HG03442 (cell line): ENCODE measurements around the gene FCHO1.
"Not testable (repeated sequence)": the region's sequence is repeated elsewhere in the genome, so short reads cannot be mapped to it uniquely, and the experiment has no call there.

Experiments used
- ATAC-seq: cut with Tn5 transposase; IDR thresholded peaks from one replicate; pipeline ENCODE4 v1.9.1; 2021; ENCODE audit warnings: mild to moderate bottlenecking, moderate library complexity; ENCODE audit not compliant: unreplicated experiment

Gene FCHO1

DNA sequence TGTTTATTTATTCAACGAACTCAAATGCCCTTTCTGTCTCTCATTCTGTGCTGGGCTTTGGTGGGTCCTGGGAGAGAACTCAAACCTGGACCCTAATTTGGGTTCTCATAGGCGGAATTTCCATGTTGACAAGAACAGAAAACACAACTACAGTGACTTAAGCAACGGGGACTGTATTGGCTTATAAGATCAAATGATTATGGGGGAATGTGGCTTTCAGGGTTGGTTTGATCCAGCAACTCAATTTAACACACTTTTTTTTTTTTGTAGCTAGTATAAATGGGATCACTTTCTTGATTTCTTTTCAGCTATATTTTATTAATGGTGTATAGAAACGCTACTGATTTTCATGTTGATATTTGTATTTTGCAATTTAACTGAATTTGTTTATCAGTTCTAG lies 9.9 kb downstream of the FCHO1 start:
- no peak for ATAC-seq

DNA sequence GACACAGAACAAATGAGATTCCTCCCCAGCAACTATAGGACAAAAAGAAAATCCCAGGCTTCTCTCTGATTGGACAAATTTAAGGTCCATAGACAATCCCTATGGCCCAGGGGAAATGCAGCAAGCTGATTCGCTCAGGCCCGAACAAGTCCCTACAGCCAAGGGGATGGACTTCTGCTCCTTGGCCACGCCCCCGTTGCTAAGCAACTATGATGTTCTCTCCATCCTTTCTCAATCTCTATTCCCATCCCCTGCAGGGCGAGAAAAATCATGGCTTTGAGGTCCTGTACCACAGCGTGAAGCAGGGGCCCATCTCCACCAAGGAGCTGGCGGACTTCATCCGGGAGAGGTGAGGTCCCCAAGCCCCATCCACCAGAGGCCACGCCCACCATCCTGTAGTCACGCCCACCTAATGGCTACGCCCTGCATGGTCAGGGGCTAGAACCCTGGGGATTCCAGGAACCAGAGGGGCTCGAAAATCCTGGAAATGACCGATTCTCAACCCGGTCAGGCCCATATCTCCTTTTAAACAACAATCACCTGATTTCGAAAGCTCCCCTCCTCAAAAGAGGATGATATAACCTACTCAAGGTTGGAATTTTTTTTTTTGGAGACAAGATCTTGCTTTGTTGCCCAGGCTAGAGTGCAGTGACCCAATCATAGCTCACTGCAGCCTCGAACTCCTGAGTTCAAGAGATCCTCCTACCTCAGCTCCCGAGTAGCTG lies 11.4 kb downstream of the FCHO1 start:
- ATAC-seq = no peak

DNA sequence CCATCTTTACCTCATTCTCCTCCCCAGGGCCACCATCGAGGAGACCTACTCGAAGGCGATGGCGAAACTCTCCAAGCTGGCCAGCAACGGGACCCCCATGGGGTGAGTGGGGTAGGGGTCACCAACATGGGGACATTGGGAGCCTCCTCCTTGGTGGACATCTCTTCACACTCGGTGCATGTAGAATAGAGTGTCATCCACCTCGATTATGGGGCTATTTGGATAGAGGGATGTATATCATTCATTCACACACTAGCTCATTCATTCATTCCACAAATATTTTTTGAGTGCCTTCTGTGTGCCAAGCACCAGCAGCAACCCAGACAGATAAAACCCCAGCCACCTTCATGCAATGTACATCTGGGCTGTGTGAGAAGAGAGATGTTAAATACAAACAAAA lies 13.1 kb downstream of the FCHO1 start:
- no peak for ATAC-seq

DNA sequence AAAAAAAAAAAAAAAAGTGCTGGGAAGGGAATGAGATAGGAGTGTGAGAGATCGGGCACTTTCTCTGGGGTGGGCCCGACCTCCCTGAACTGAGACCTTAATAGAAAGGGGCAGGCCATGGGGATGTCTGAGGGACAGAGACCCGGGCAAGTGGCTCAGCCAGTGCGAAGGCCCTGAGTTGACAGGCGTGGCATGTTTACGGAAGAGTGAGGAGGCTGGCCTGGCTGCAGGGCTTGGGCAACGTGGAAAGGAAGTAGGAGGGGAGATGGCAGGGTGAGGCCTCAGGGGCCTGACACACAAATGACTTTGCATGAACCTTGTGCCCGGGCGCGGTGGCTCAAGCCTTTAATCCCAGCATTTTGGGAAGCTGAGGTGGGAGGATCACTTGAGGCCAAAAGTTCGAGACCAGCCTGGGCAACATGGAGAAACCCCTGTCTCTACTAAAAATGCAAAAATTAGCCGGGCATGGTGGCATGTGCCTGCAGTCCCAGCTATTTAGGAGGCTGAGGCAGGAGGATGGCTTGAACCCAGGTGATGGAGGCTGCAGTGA lies 13.9 kb downstream of the FCHO1 start:
- no peak for ATAC-seq

DNA sequence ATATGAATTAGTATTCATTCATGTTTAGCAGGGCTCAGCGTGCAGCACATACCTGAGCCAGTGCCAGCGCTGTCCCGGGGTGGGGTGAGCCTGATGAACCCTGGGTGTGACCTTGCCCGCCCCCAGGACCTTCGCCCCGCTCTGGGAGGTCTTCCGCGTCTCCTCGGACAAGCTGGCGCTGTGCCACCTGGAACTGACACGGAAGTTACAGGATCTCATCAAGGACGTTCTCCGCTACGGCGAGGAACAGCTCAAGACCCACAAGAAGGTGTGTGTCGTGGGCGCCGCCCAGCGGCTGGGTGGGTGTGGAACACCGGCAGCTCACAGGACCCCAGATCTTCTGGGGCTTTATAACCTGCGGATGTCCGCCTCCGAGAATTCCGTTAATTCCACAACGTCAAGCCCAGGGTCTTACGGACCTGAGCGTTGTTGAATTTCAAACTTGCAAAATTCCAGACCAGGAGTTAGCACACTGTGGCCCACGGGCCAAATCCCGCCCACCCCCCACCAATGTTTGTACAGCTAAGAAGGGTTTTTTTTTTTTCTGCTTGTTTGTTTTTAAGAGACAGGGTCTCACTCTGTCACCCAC lies 15.4 kb downstream of the FCHO1 start:
- no peak for ATAC-seq

DNA sequence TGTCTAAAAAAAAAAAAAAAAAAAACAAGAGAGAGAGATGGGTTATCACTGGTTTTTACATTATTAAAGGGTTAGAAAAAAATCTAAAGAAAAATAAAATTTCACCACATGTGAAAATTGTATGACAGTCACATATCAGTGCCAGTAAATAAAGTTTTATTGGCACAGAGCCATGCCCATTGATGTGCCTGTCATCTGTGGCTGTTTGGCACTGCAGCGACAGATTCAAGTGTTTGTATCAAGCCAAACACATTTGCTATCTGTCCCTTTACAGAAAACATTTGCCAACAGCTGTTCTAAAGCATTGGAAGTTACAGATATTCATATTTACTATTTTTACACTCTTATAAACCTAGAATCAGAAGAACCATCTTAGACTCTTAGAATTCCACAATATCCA lies 16.3 kb downstream of the FCHO1 start:
- ATAC-seq = no peak

DNA sequence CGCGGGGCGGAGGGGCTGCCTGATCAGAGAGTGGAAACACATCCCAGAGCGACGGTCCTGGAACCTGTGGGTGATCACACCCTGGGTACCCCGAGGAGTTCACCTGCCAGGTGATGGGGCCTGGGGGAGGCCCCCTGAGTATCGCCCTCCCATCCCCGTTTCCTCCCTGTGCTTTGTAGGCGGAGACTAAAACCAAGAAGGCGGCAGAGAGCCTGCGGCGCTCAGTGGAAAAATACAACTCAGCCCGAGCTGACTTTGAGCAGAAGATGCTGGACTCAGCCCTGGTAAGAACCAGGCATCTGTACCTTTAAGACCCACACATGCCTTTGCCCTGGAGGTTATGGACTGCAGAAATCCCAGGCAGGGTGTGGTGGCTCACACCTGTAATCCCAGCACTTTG lies 19.3 kb downstream of the FCHO1 start:
- no peak for ATAC-seq

DNA sequence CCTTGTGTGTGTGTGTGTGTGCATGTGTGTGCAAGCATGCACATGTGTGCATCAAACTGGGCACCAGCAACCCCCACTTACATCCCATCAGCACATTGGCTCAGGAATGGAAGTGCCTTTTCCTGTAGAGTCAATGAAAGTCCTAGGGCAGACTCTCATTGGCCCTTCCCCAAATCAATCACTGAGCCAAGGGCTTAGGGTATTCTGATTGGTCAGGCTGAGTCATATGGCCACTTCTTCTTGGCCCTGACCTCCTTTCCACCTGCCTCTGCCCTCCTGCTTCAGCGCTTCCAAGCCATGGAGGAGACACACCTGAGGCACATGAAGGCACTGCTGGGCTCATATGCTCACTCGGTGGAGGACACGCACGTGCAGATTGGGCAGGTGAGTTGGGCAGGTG lies 20.9 kb downstream of the FCHO1 start:
- ATAC-seq = no peak

DNA sequence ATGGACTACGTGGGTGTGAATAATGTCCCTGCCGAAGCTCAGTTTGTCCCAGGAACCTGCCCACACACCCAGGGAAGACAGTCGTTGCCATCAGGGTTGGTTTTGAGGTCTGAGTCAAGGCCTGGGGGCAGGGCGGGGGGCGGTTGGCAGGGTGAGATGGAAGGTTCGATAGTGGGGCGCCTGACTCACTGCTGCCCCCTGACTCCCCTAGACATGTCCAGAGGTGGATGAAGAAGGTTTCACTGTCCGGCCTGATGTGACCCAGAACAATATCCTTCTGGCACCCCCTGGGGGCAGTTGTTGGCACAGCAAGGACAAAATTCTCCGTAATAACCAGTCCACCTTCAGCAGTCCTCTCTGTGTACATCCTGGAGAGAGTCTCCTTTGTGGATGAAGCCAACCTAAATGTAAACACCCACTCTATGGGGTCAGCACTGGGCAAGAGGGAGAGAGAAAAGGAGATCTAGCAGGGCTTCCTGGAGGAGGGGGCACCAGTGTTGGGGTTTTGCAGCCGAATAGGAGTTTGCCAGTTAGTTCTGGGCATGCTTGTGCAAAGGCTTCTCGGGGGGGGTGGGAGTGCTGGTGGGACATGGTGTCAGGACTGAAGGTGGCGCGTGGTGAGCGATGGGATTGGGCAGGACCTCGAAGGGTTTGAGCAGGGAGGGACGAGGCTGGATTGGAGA lies 24.1 kb downstream of the FCHO1 start:
- ATAC-seq = no peak

DNA sequence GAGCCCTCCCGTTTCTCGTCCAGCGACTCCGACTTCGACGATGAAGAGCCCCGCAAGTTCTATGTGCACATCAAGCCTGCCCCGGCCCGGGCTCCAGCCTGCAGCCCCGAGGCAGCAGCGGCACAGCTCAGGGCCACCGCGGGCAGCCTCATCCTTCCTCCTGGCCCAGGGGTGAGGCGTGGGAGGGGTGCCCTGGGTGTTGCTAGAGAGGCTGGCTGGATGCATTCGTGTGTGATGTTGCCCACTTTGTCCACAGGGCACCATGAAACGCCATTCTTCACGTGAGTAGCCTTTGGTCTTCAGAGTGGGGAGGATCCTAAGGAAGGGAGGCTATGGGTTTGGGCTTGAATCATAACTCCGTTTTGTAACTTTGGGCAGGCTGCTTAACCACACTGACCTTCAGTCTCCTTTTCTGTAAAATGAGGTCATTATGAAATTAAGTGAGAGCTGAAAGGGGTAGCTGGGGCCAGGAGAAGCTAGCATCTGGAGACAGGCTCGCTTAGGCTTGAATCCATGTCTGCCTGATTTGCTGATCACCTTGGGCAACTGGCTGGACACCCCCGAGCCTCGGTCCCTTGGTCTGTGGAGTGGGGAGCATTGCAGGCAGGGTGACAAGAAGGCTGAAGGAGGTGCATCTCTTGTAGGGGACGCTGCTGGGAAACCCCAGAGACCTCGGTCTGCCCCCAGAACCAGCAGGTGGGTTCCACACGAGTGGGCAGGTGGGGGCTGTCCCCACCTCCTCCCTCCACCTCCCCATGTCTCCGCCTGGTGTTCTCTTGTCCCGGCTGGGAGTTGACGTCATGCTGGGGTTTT lies 24.9 kb downstream of the FCHO1 start:
- peak; percentile 58 for ATAC-seq

DNA sequence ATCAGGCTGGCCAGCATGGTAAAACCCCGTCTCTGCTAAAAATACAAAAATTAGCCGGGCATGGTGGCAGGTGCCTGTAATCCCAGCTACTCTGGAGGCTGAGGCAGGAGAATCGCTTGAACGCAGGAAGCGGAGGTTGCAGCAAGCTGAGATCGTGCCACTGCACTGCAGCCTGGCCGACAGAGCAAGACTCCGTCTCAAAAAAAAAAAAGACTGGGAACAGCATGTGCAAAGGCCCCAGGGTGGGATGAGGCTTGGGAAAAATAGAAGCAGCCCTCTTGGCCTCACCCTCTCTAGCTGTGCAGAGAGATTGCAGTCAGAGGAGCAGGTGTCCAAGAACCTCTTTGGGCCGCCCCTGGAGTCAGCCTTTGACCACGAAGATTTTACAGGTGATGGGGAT lies 26.6 kb downstream of the FCHO1 start:
- ATAC-seq = not testable (repeated sequence)

DNA sequence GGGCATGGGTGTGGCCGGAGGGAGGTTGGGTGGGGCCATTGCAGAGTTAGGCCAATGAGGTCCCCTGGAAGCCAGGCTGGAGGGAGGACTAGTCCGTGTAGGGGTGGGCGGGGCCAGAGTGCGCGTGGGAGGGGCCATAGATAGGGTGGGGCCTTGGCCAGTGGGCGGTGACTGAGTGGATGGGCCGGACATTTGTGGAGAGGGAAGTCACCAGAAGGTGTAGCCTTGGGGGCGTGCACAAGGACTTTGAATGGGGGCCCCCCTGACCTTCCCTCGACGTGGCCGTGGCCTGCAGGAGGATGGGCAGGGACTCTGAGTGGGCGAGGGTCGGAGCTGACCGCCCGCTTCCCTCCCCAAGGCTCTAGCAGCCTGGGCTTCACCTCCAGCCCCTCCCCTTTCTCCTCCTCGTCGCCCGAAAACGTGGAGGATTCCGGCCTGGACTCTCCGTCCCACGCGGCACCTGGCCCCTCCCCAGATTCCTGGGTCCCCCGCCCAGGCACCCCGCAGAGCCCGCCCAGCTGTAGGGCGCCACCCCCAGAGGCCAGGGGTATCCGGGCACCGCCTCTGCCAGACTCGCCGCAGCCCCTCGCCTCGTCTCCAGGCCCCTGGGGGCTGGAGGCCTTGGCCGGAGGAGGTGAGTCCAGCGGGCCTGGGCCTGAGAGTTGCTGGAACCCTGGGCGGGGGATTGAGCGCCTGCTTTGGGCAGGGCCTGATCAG lies 27.1 kb downstream of the FCHO1 start:
- no peak for ATAC-seq

DNA sequence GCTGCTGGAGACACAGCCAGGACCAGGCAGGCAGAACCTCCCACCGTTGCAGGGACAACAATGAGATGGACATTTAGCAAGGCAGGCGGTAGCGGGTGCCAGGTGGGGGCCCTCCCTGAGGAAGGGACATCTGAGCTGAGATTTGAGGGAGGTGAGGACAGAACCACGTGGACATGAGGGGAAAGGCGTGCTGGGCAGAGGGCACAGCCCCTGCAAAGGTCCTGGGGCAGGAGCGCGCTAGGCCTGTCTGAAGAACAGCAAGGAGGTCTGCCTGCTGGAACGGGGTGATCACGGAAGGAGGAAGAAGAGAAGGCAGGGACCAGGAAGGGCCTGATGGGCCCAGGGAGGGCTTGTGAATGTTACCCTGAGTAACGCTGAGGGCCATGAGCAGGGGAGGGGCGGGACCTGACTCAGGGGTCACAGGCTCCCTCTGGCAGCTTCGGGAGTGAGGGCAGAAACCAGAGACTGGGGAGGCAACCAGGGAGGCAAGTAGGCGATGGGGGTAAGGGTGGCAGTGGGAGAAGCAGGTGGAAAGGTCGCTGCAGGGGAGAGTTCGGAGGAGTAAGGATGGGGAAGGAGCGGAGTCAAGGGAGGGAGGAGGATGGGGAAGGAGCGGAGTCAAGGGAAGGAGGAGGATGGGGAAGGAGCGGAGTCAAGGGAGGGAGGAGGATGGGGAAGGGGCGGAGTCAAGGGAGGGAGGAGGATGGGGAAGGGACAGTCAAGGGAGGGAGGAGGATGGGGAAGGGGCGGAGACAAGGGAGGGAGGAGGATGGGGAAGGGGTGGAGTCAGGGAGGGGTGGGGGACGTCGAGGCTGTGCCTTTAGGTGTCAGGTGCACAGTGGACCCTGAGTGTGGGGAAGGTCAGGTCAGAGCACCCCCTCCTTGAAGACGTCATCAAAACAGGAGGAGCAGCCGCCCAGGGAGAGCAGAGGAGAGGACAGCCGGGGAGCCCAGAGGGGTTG lies 28.0 kb downstream of the FCHO1 start:
- ATAC-seq = no peak

DNA sequence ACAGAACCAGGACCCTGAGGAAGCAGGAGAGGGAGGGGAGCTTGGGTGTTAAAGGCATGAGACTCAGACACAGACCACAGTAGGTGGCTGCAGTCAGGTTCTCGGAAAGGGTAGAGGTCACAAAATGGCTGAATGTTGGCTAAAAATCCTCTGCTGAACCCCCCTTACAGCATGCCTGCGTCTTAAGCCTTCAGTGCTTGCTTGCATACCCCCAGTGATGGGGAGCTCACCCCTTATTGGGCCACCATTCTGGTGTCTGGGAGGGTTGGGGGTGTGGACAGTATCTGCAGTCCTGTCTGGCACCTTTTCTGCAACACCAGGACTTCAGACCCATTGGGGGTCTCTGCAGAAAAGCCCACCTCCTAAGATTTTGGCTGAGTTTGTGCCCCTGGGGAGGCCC lies 29.5 kb downstream of the FCHO1 start:
- ATAC-seq = no peak

DNA sequence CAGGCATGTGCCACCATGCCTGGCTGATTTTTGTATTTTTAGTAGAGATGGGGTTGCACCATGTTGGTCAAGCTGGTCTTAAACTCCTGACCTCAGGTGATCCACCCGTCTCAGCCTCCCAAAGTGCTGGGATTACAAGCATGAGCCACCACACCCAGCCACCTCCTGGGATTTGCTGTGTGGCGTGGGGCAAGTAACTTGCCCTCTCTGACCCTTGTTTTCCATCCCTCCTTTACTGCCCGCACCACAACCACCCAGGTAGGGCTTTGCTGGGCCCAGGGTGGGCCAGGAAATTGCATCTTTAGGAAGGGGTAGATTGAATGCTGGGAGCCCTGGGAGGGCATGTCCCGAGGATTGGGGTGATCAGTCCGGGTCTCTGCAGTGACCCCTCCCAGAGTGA lies 32.4 kb downstream of the FCHO1 start:
- not testable (repeated sequence) for ATAC-seq

DNA sequence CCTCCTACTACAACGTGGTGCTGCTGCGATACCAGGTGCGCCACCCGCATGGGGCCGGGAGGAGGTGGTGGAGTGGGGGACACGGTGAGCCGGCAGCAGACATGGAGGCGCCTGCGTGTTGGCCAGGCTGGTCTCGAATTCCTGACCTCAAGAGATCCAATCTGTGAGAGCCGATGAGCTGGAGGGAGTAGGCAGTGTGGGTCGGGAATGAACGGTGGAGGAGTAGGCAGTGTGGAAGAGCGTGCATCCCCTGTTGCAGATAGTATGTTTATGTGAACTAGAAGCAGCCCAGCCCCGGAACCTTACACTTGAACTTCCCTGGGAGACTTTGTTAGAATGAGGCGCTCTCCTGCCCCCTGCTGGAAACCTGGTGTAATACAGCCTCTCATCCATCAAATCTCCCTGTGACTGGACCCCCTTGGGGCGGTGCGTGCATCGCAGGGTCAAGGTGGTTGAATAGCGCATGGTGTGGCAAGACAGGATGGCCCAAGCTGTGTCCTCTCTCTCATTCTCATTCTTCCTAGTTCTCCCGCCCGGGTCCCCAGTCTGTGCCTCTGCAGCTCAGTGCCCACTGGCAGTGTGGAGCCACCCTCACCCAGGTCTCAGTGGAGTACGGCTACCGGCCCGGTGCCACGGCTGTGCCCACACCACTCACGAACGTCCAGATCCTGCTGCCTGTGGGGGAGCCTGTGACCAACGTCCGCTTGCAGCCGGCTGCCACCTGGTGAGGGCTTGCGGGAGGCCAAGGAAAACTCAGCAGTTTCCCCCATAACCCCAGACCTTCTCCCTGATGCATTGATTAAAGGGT lies 33.1 kb downstream of the FCHO1 start:
- ATAC-seq = no peak

DNA sequence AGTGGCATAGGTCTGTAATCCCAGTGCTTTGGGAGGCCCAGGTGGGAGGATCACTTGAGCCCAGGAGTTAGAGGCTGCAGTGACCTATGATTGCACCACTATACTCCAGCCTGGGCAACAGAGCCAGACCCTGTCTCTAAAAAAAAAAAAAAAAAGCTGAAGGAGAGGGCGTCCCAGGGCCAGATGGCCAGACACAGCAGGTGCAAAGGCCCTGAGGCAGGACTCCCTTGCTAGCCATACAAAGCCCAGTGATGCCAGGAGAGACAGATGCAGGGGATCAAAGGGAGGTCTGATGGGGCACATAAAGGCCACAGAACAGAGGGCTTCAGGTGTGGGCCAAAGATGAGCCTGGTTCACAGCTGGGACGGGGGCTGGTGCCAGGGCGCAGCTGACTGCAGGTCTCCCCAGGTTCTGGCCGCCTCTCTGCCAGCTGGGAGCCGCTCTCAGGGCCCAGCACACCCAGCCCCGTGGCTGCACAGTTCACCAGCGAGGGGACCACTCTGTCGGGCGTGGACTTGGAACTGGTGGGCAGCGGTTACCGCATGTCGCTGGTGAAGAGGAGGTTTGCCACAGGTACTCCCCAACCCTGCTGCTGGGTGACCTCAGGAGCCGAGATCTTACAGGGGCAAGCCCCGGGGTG lies 36.1 kb downstream of the FCHO1 start:
- ATAC-seq = no peak

DNA sequence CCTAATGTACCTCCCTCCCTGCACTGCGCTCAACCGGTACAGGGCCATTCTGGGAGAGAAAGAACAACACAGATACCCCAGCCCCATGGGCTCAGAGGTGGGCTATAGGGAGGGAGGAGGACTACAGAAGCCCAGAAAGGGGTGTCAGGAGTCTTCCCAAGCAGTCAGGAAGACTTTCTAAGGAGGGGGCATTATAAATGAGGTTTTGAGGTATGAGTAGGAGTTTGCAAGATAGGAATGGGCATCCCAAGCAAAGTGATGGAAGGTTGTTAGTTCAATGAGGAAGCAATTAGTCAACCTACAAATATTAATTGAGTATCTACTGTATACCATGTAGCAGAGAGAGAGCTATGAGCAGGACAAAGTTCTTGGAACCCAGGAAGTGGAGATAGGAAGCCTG lies 37.4 kb downstream of the FCHO1 start:
- no peak for ATAC-seq
